Thyroid gland (tissue), 4 donors: Measurements from ENCODE around the gene C17orf100. TPM values are rescaled to one million over a fixed set of nuclear protein-coding genes. Genes with fewer than 3 reads are reported as not detected.

ENCODE experiments used
- DNase-seq, 2 donors: peaks; one replicate each; pipeline ENCODE4 v3.0.0-alpha.2; 2019
- H3K27ac ChIP-seq, 3 donors: fragments of 200-600 bp; sonication (generic); 1 replicate in 2 of 3; 2 replicates in 1 of 3; pipeline ENCODE4 v1.5.1; 2016 to 2019; ENCODE audit warnings: mild to moderate bottlenecking in 1 of 3, moderate library complexity in 1 of 3
- H3K27me3 ChIP-seq: fragments of 200-600 bp; sonication (generic); one replicate; pipeline ENCODE4 v1.5.1; 2019
- H3K36me3 ChIP-seq, 2 donors: fragments of 200-600 bp; sonication (generic); one replicate each; pipeline ENCODE4 v1.5.1; 2016 to 2019
- H3K4me1 ChIP-seq, 2 donors: fragments of 200-600 bp; sonication (generic); one replicate each; pipeline ENCODE4 v1.5.1; 2017 to 2019
- H3K4me3 ChIP-seq, 3 donors: fragments of 200-600 bp; sonication (generic); replicated peaks in 1 of 3; 1 replicate in 2 of 3; 2 replicates in 1 of 3; pipeline ENCODE4 v1.5.1; 2016; ENCODE audit warnings: mild to moderate bottlenecking in 1 of 3
- H3K9me3 ChIP-seq: fragments of 200-600 bp; sonication (generic); one replicate; pipeline ENCODE4 v1.5.1; 2017
- POLR2A ChIP-seq, 2 donors: fragments of 450-650 bp; IDR thresholded peaks; one replicate each; pipeline ENCODE4 v1.6.1; 2017; ENCODE audit warnings: antibody characterized with exemption in 2 of 2, mild to moderate bottlenecking in 2 of 2, moderate library complexity in 1 of 2
- WGBS, 2 donors: methylation state at CpG; one replicate each; pipeline ENCODE4 v1.1.5; 2017; 5-methylcytosine and 5-hydroxymethylcytosine counted together
- intact Hi-C: fragments of 100-400 bp; cut with DNase I; formaldehyde crosslinking; loops from one replicate; pipeline ENCODE4 v1.15.1; 2023
- total RNA-seq, 4 donors: library from RNA; depleted of rRNA; stranded (reverse); fragments of >200 nt; gene quantifications; one replicate each; pipeline ENCODE4 v1.2.3, GENCODE V29; 2016
- TF ChIP-seq, protein P1 (sequence below), 6 experiments: fragments of 200-600 bp in 3 of 6; fragments of 450-650 bp in 3 of 6; sonication (generic) in 3 of 6; IDR thresholded peaks; one replicate each; pipeline ENCODE4 v1.5.1; 2016 to 2019; ENCODE audit warnings: antibody characterized with exemption in 6 of 6, mild to moderate bottlenecking in 2 of 6, inconsistent platforms in 1 of 6, moderate library complexity in 1 of 6

C17orf100 gene
- total RNA-seq, result 1 to 10 TPM in 3 of 4 donors, under 1 TPM in 1; 0.67 to 2.7 (median 2.0) TPM

DNA sequence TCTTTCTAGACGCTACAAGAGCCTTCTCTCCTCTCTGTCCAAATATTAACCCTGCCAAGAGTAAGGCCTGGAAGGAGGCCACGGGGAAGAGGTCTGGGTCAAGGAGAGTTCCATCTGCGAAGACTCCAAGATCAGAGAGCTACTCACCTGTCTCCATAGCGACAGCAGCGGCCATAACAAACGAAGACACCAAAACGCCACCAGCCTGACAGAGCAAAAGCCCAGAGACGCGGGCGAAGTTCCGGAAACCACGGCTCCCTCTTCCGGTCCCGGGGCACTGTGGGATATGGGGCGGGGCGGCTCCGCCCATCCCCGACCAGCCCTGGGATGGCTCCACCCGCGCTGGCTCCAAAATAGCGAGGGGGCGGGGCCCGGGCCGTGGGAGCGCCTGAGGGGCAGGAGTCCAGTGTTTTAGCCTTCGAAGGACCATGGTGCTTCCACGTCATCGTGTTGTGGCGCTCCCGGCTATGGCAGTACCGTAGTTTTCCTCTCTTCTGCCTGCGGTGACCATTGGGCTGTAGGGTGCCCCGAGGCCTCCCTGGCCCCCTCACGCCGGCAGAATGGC is at the start of gene C17orf100, which contains the start of gene MED31:
Gene C17orf100, plus strand, starts transcription at position 409 of the 565 bp plus-strand sequence. Its CDS starts 152 bp downstream, at position 561.
Gene MED31, minus strand, starts transcription at position 252 of the 565 bp plus-strand sequence. Its CDS starts 77 bp downstream, at position 175.
- Histone ChIP-seq H3K4me1 (peaks cover 16 to 39% of the 10 kb centered on the region in 2 donors), H3K9me3 (no peaks in the 10 kb centered on the region), H3K27ac (peak within 1 kb of the TSS; percentile 31 to 42 (median 39)), H3K27me3 (no peaks in the 10 kb centered on the region), H3K36me3 (no peaks in the 10 kb centered on the region), H3K4me3 (peak within 1 kb of the TSS; percentile 45 to 81 (median 76))
- 0% methylated on average over 16 to 18 of the region's 35 CpGs for WGBS, 2 donors
- intact Hi-C loops, result no loop called here
- peak; percentile 94 to 96 for DNase-seq
- peak in 1 of 2 donors; percentile 73 for TF ChIP-seq POLR2A (IDR thresholded peaks at IDR 0.05)
- TF ChIP-seq, protein P1, sequence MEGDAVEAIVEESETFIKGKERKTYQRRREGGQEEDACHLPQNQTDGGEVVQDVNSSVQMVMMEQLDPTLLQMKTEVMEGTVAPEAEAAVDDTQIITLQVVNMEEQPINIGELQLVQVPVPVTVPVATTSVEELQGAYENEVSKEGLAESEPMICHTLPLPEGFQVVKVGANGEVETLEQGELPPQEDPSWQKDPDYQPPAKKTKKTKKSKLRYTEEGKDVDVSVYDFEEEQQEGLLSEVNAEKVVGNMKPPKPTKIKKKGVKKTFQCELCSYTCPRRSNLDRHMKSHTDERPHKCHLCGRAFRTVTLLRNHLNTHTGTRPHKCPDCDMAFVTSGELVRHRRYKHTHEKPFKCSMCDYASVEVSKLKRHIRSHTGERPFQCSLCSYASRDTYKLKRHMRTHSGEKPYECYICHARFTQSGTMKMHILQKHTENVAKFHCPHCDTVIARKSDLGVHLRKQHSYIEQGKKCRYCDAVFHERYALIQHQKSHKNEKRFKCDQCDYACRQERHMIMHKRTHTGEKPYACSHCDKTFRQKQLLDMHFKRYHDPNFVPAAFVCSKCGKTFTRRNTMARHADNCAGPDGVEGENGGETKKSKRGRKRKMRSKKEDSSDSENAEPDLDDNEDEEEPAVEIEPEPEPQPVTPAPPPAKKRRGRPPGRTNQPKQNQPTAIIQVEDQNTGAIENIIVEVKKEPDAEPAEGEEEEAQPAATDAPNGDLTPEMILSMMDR (IDR thresholded peaks at IDR 0.05), result no peak

DNA sequence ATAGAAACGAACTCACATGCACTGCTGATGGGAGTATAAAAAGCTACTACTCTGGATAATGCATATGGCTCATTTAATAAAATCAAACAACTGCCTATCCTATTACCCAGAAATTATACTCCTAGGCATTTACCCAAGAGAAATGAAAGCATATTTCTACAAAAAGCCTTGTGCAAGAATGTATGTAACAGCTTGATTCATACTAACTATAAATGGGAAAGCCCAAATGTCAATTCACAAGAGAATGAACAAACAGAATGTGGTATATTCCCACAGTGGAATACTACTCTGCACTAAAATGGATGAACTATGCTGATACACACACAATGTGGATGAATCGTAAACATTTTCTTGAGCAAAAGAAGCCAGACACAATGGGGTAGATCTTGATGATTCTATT is 49.4 kb upstream of the C17orf100 start:
- no peak for TF ChIP-seq POLR2A (IDR thresholded peaks at IDR 0.05)
- TF ChIP-seq, protein P1 (IDR thresholded peaks at IDR 0.05), result no peak
- Histone ChIP-seq H3K27me3 (no peaks in the 10 kb centered on the region), H3K36me3 (peaks cover 16 to 22% of the 10 kb centered on the region in 2 donors), H3K27ac (no peak overlapping the region), H3K9me3 (no peaks in the 10 kb centered on the region), H3K4me1 (peaks cover 7 to 19% of the 10 kb centered on the region in 2 donors), H3K4me3 (no peak overlapping the region)
- 97% methylated on average over 2 of the region's 2 CpGs for WGBS, 2 donors
- no peak for DNase-seq
- intact Hi-C loops, result no loop called here

DNA sequence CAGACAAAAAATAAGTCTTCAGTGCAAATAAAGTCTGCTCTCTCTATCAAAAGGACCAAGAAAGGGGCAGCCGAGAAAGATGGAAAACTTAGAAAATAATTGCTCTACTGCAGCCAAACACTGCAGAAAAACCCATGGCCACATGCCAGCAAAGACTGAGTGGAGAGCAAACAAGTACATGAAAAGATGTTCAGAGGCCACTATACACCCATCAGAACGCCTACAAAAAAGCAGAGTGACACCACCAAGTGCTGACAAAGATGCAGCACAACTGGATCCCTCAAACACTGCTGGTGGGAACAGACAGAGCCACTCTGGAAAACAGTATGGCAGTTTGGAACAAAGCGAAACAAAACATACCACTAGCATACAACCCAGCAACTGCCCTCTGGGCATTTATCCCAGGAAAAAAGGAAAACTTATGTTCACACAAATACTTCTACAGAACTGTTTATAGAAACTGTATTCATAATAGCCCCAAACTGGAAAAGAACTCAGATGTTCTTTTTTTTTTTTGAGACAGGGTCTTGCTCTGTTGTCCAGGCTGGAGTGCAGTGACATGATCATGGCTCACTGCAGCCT is 47.7 kb upstream of the C17orf100 start:
- Histone ChIP-seq H3K4me1 (peaks cover 7 to 17% of the 10 kb centered on the region in 2 donors), H3K4me3 (no peak overlapping the region), H3K27ac (no peak overlapping the region), H3K36me3 (peaks cover 26 to 38% of the 10 kb centered on the region in 2 donors), H3K9me3 (no peaks in the 10 kb centered on the region), H3K27me3 (no peaks in the 10 kb centered on the region)
- 67 to 73% methylated on average over 3 of the region's 3 CpGs for WGBS, 2 donors
- peak; percentile 8 to 11 for DNase-seq
- intact Hi-C loops, result no loop called here
- TF ChIP-seq, protein P1 (IDR thresholded peaks at IDR 0.05), result no peak
- TF ChIP-seq POLR2A (IDR thresholded peaks at IDR 0.05), result no peak

DNA sequence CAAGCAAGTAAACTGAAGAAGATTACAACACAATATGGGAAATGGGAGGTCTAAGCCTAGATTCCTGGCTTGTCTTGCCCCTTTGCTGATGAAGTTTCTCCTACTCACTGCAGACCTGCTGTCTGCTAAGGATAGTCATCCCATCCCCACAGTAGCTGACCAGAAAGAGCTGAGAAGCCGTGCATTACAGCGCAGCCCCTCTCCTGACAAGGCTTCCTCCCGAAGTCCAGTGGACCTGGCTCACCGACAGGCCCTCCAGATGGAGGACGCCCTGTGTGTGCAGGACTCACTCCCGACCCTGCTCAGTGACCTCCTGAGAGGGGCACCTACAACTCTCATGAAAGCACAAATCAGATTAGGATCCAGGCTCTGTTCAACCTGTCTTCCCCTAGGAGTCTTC is 46.4 kb upstream of the C17orf100 start:
- Histone ChIP-seq H3K9me3 (no peaks in the 10 kb centered on the region), H3K27ac (no peak overlapping the region), H3K4me1 (peaks cover 2 to 3% of the 10 kb centered on the region in 2 donors), H3K4me3 (no peak overlapping the region), H3K36me3 (peaks cover 38 to 51% of the 10 kb centered on the region in 2 donors), H3K27me3 (no peaks in the 10 kb centered on the region)
- intact Hi-C loops, result no loop called here
- no peak for TF ChIP-seq POLR2A (IDR thresholded peaks at IDR 0.05)
- TF ChIP-seq, protein P1 (IDR thresholded peaks at IDR 0.05), result no peak
- WGBS, 2 donors, result 95 to 97% methylated on average over 6 of the region's 6 CpGs
- DNase-seq, result no peak

DNA sequence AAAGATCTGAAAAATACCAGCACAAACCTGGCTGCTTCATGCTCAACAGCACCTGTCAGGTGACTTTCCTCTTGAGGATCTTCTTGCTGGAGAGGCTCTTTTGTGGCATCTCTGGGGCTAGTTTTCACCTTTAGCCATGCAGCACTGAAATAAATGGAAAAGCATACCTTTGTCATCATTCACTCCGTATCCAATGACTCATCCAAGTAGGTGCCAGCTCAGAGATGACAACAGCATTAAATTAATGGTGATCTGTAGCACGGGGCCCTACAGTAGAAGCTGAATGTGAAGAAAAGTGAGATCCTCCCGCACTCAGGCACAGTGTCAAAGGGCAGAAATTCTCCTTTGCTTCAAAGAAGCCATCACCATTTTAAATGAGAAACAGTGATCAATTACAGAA is 43.2 kb upstream of the C17orf100 start:
- no peak overlapping the region for H3K27ac ChIP-seq
- WGBS, 2 donors, result 95 to 96% methylated on average over 3 of the region's 3 CpGs

More for the DNA sequence above, 43.2 kb upstream of the C17orf100 start:
- no peaks in the 10 kb centered on the region for H3K9me3 ChIP-seq
- no peak for TF ChIP-seq POLR2A (IDR thresholded peaks at IDR 0.05)
- TF ChIP-seq, protein P1 (IDR thresholded peaks at IDR 0.05), result no peak
- no peaks in the 10 kb centered on the region for H3K4me1 ChIP-seq
- no peak for DNase-seq
- intact Hi-C loops, result no loop called here
- H3K4me3 ChIP-seq, result no peak overlapping the region
- H3K36me3 ChIP-seq, result peaks cover 43 to 56% of the 10 kb centered on the region in 2 donors
- H3K27me3 ChIP-seq, result no peaks in the 10 kb centered on the region
